ENCODE results near the gene UAP1.

DNA sequence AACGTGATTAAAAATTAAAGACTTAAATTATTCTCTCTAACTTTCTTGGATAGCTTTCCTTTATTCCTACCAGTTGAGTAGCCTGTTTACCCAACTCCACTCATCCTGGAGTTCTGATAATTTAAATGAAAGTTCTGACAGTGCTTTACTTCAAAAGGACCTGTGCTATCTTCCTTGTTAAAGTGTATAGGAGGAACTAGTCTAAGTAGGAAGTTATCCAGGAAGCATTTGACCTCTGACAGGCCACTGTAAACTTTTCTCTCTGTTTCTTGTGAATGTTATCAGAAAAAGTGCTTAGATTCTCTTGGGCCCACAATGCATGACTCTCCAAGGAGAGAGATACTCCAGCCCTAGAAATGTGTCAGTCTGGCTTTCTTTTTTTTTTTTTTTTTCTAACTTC, 9.2 kb downstream of the UAP1 start:
- TF ChIP-seq CTCF (conservative IDR thresholded peaks at IDR 0.05) (no peak), EZH2 (IDR thresholded peaks at IDR 0.05; ENCODE audit: low read depth) (no peak)

All from PC-9 (cell line).